Endothelial cell of umbilical vein (primary cell): ENCODE data around the gene TMEM119. TPM values are rescaled to one million over a fixed set of nuclear protein-coding genes. Genes with fewer than 3 reads are reported as not detected.

ENCODE experiments used
- BruUV-seq: library from RNA; stranded (reverse); fragments of 400-500 nt; replicated peaks from 2 replicates; lab custom pipeline; 2021; lab: Mats Ljungman, UMichigan
- CTCF ChIA-PET: fragments of 300-600, 350-600 bp; sonication (Branson Sonifier 250); formaldehyde crosslinking; loops from one replicate; lab custom pipeline; 2021; ENCODE audit warnings: antibody characterized with exemption, inconsistent platforms; lab: Charles Lee
- POLR2A ChIA-PET: fragments of 300-600, 350-600 bp; sonication (Branson Sonifier 250); formaldehyde crosslinking; loops from one replicate; lab custom pipeline; 2021; ENCODE audit warnings: antibody characterized with exemption, inconsistent platforms; lab: Charles Lee
- DNase-seq: peaks from one replicate; pipeline ENCODE4 v3.0.0-alpha.2; 2011; ENCODE audit warnings: low read depth, low spot score
- FAIRE-seq: peaks from 2 replicates; lab custom pipeline; 2011; peaks lifted over from hg19 to GRCh38; lab: Jason Lieb, UNC
- H2AFZ ChIP-seq: 2 replicates; pipeline ENCODE4 v1.6.0; 2012; ENCODE audit warnings: low read depth, low read length, control low read depth, inconsistent platforms
- H3K27ac ChIP-seq: 2 replicates; pipeline ENCODE4 v1.5.1; 2011; ENCODE audit warnings: low read depth, mild to moderate bottlenecking, control low read depth, low read length, moderate library complexity; ENCODE audit not compliant: insufficient read depth
- H3K27me3 ChIP-seq, 2 experiments: 2 replicates each; pipeline versions ENCODE4 v1.6.0 to v1.6.1; 2011; ENCODE audit warnings: low read length in 2 of 2, mixed read lengths in 1 of 2; ENCODE audit not compliant: control insufficient read depth in 2 of 2, insufficient read depth in 2 of 2
- H3K36me3 ChIP-seq, 2 experiments: 2 replicates in 1 of 2; 3 replicates in 1 of 2; pipeline ENCODE4 v1.5.1; 2011; ENCODE audit warnings: low read length in 2 of 2, mild to moderate bottlenecking in 1 of 2, moderate library complexity in 1 of 2; ENCODE audit not compliant: control insufficient read depth in 2 of 2, insufficient read depth in 2 of 2; ENCODE audit errors: extremely low read depth in 1 of 2
- H3K4me1 ChIP-seq: 3 replicates; pipeline ENCODE4 v1.5.1; 2011; ENCODE audit warnings: mild to moderate bottlenecking, low read length; ENCODE audit not compliant: control insufficient read depth, insufficient read depth; ENCODE audit errors: extremely low read depth
- H3K4me2 ChIP-seq: 2 replicates; pipeline ENCODE4 v1.6.1; 2011; ENCODE audit warnings: low read length, control low read depth, mixed read lengths; ENCODE audit not compliant: insufficient read depth
- H3K4me3 ChIP-seq, 3 experiments: fragments of 200-600 bp in 1 of 3; sonication (generic), shearing (Covaris generic) in 1 of 3; replicated peaks in 1 of 3; 2 replicates each; pipeline ENCODE4 v1.5.1; 2011 to 2016; ENCODE audit warnings: control low read depth in 3 of 3, low read length in 3 of 3, mild to moderate bottlenecking in 2 of 3, inconsistent platforms in 1 of 3, low read depth in 1 of 3, moderate library complexity in 1 of 3; ENCODE audit not compliant: insufficient read depth in 1 of 3
- H3K79me2 ChIP-seq: 2 replicates; pipeline ENCODE4 v1.6.0; 2012; ENCODE audit warnings: low read length, inconsistent platforms; ENCODE audit not compliant: control insufficient read depth, insufficient read depth
- H3K9ac ChIP-seq: replicated peaks from 2 replicates; pipeline ENCODE3; 2011; ENCODE audit warnings: low read length, control low read depth; ENCODE audit not compliant: insufficient read depth; ENCODE audit errors: extremely low read depth
- H3K9me1 ChIP-seq: replicated peaks from 3 replicates; pipeline ENCODE4 v1.6.0; 2011; ENCODE audit warnings: mild to moderate bottlenecking, low read length; ENCODE audit not compliant: control insufficient read depth, insufficient read depth; ENCODE audit errors: extremely low read depth
- H3K9me3 ChIP-seq: replicated peaks from 2 replicates; pipeline ENCODE4 v1.5.1; 2012; ENCODE audit warnings: low read length, inconsistent platforms; ENCODE audit not compliant: control insufficient read depth, insufficient read depth
- H4K20me1 ChIP-seq: replicated peaks from 2 replicates; pipeline ENCODE3; 2011; ENCODE audit warnings: mild to moderate bottlenecking, low read length; ENCODE audit not compliant: control insufficient read depth, insufficient read depth; ENCODE audit errors: extremely low read depth
- EZH2 ChIP-seq: IDR thresholded peaks from 2 replicates; pipeline ENCODE4 v1.6.1; 2012; ENCODE audit warnings: borderline replicate concordance, low read depth, mild to moderate bottlenecking, moderate library complexity, low read length, inconsistent platforms; ENCODE audit not compliant: severe bottlenecking
- FOS ChIP-seq: IDR thresholded peaks from 2 replicates; pipeline ENCODE4 v1.6.1; 2011; ENCODE audit warnings: mild to moderate bottlenecking, low read length, moderate library complexity, borderline replicate concordance; ENCODE audit not compliant: insufficient read depth
- JUN ChIP-seq: IDR thresholded peaks from 2 replicates; pipeline ENCODE4 v1.6.1; 2011; ENCODE audit warnings: borderline replicate concordance, low read depth; ENCODE audit not compliant: insufficient read length, insufficient read depth
- MAX ChIP-seq: IDR thresholded peaks from 2 replicates; pipeline ENCODE4 v1.6.1; 2011; ENCODE audit not compliant: insufficient read depth, insufficient read length
- MYC ChIP-seq: IDR thresholded peaks from one replicate; pipeline ENCODE4 v1.6.1; 2011; ENCODE audit warnings: mild to moderate bottlenecking, low read depth, low read length
- dilution Hi-C: fragments of 300-500 bp; cut with MboI; formaldehyde crosslinking; loops from one replicate; pipeline ENCODE4 v1.15.0; 2019; ENCODE audit warnings: low sequenced_read_pairs; ENCODE audit not compliant: extremely low pct_ligation_motif_present
- intact Hi-C: fragments of 100-400 bp; cut with micrococcal nuclease; formaldehyde crosslinking; loops from one replicate; pipeline ENCODE4 v1.10.0; 2022
- polyA plus RNA-seq, 4 experiments: library from polyadenylated mRNA; depleted of rRNA in 3 of 4; stranded (reverse) in 3 of 4; unstranded in 1 of 4; fragments of >200 nt; gene quantifications; 2 replicates each; pipeline versions ENCODE4 v1.2.1 to v1.2.3, GENCODE V29; 2011 to 2012; ENCODE audit warnings: missing spikeins in 1 of 4
- total RNA-seq: library from RNA; stranded (reverse); gene quantifications from 2 replicates; pipeline ENCODE4 v1.2.3, GENCODE V29; 2021
- TF ChIP-seq, protein P1 (sequence below), 2 donors: IDR thresholded peaks; 1 replicate in 1 of 2; 2 replicates in 1 of 2; pipeline ENCODE4 v1.5.1; 2011; ENCODE audit warnings: low read length in 2 of 2, mild to moderate bottlenecking in 2 of 2, moderate library complexity in 2 of 2, control low read depth in 1 of 2, inconsistent platforms in 1 of 2, low read depth in 1 of 2; ENCODE audit not compliant: insufficient read depth in 1 of 2; ENCODE audit errors: extremely low read depth in 1 of 2

Gene TMEM119
- total and polyA plus RNA-seq, 2 donors (not counting 3 experiments of a cell fraction or from before 2014, with no cell fraction given) = not detected

DNA sequence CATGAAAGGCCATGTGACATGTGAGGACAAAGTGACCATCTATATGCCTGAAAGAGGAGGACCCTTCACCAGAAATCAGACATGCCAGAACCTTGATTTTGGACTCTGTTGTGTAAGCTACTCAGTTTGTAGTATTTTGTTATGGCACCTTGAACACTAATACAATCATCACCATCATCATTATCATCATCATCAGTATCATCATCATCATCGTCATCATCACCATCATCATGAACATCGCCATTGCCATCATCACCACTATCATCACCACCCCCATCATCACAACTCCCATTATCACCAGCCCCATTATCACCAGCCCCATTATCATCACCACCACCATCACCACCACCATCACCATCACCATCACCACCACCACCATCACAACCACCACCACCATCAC lies 19.6 kb downstream of the TMEM119 start:
- Histone ChIP-seq H3K27me3 (no peaks in the 10 kb centered on the region), H4K20me1 (no peaks in the 10 kb centered on the region), H3K79me2 (no peaks in the 10 kb centered on the region), H3K36me3 (no peaks in the 10 kb centered on the region), H3K9ac (no peak overlapping the region), H3K4me3 (no peak overlapping the region), H3K27ac (no peak overlapping the region), H3K4me2 (no peak overlapping the region), H3K9me1 (no peaks in the 10 kb centered on the region), H3K4me1 (no peaks in the 10 kb centered on the region), H2AFZ (no peak overlapping the region), H3K9me3 (no peaks in the 10 kb centered on the region)
- intact Hi-C loops = no loop called here
- ChIA-PET CTCF (interaction anchor here (2.9 kb wide), 1 partner anchor 226 kb away, joined by 9 read pairs; no protein-coding TSS in a partner anchor), POLR2A (no interaction called here)
- DNase-seq (no peak), FAIRE-seq (no peak)
- BruUV-seq = no TSS peak
- dilution Hi-C loops = no loop called here
- no peak for TF ChIP-seq EZH2
- no peak for TF ChIP-seq JUN
- TF ChIP-seq MYC = no peak
- TF ChIP-seq, protein P1, sequence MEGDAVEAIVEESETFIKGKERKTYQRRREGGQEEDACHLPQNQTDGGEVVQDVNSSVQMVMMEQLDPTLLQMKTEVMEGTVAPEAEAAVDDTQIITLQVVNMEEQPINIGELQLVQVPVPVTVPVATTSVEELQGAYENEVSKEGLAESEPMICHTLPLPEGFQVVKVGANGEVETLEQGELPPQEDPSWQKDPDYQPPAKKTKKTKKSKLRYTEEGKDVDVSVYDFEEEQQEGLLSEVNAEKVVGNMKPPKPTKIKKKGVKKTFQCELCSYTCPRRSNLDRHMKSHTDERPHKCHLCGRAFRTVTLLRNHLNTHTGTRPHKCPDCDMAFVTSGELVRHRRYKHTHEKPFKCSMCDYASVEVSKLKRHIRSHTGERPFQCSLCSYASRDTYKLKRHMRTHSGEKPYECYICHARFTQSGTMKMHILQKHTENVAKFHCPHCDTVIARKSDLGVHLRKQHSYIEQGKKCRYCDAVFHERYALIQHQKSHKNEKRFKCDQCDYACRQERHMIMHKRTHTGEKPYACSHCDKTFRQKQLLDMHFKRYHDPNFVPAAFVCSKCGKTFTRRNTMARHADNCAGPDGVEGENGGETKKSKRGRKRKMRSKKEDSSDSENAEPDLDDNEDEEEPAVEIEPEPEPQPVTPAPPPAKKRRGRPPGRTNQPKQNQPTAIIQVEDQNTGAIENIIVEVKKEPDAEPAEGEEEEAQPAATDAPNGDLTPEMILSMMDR (IDR thresholded peaks at IDR 0.05; ENCODE audit: extremely low read depth in 1 of 2, insufficient read depth in 1 of 2, low read depth in 1 of 2, low read length in 2 of 2) = no peak
- TF ChIP-seq FOS = no peak
- no peak for TF ChIP-seq MAX
